SU-DHL-6 (cell line): ENCODE results near the gene RAB6D.
"Not testable (repeated sequence)": the region's sequence is repeated elsewhere in the genome, so short reads cannot be mapped to it uniquely, and the experiment has no call there.

Experiments
- H2AFZ ChIP-seq: fragments of 200-600 bp; sonication (generic); 2 replicates; pipeline ENCODE4 v1.6.1; 2014; ENCODE audit warnings: low read depth, mild to moderate bottlenecking, moderate library complexity, mixed read lengths, antibody characterized with exemption, low read length; ENCODE audit not compliant: severe bottlenecking
- H3F3A ChIP-seq: fragments of 200-600 bp; shearing (Covaris generic); 2 replicates; pipeline ENCODE4 v1.6.0; 2016; ENCODE audit warnings: antibody characterized with exemption, mild to moderate bottlenecking; ENCODE audit not compliant: insufficient read depth
- H3K27ac ChIP-seq: fragments of 200-600 bp; sonication (generic); 2 replicates; pipeline ENCODE4 v1.5.1; 2016; ENCODE audit warnings: low read depth, mild to moderate bottlenecking, low read length, moderate library complexity, mixed read lengths
- H3K27me3 ChIP-seq: fragments of 200-600 bp; sonication (generic), shearing (Covaris generic); 2 replicates; pipeline ENCODE4 v1.6.0; 2014; ENCODE audit warnings: mild to moderate bottlenecking, low read length
- H3K36me3 ChIP-seq: fragments of 200-600 bp; sonication (generic); 2 replicates; pipeline ENCODE4 v1.6.1; 2014; ENCODE audit warnings: mild to moderate bottlenecking, low read length, mixed read lengths
- H3K4me2 ChIP-seq: fragments of 300-600, 200-600 bp; shearing (Covaris generic), sonication (generic); 2 replicates; pipeline ENCODE4 v1.6.0; 2014; ENCODE audit warnings: low read length, low read depth, mild to moderate bottlenecking; ENCODE audit not compliant: poor library complexity, severe bottlenecking
- H3K4me3 ChIP-seq: fragments of 200-600 bp; sonication (generic); 2 replicates; pipeline ENCODE4 v1.5.1; 2014; ENCODE audit warnings: antibody characterized with exemption, low read length, mild to moderate bottlenecking, mixed read lengths; ENCODE audit not compliant: insufficient read depth, poor library complexity, severe bottlenecking
- H3K79me2 ChIP-seq: fragments of 200-600 bp; sonication (generic); 2 replicates; pipeline ENCODE4 v1.6.1; 2014; ENCODE audit warnings: mild to moderate bottlenecking, low read length, moderate library complexity; ENCODE audit not compliant: insufficient read depth
- H3K9ac ChIP-seq: fragments of 200-600 bp; sonication (generic); 2 replicates; pipeline ENCODE4 v1.7.0; 2014; ENCODE audit warnings: mild to moderate bottlenecking, low read length
- H3K9me2 ChIP-seq: fragments of 200-600 bp; sonication (generic); replicated peaks from 2 replicates; pipeline ENCODE4 v1.6.1; 2014; ENCODE audit warnings: low read length; ENCODE audit not compliant: insufficient read depth
- H3K9me3 ChIP-seq: fragments of 200-600 bp; sonication (generic); 2 replicates; pipeline ENCODE4 v1.6.1; 2014; ENCODE audit warnings: low read length, mixed read lengths; ENCODE audit not compliant: insufficient read depth
- H4K20me1 ChIP-seq: fragments of 200-600 bp; sonication (generic); 2 replicates; pipeline ENCODE4 v1.6.1; 2014; ENCODE audit warnings: low read depth, mild to moderate bottlenecking, antibody characterized with exemption, low read length, moderate library complexity, mixed read lengths
- EZH2phosphoT487 ChIP-seq: fragments of 200-600 bp; sonication (generic), shearing (Covaris generic); conservative IDR thresholded peaks from 2 replicates; pipeline ENCODE4 v1.6.1; 2018; ENCODE audit warnings: mild to moderate bottlenecking, antibody characterized with exemption, low read length, moderate library complexity, mixed read lengths
- TF ChIP-seq, protein P1 (sequence below): fragments of 200-600 bp; sonication (generic); IDR thresholded peaks from one replicate; pipeline ENCODE4 v1.5.1; 2017; ENCODE audit warnings: antibody characterized with exemption, mild to moderate bottlenecking, low read length, moderate library complexity; ENCODE audit not compliant: insufficient read depth, poor library complexity, severe bottlenecking

Gene RAB6D

GRCh38 chr2:131349021-131349420 lies 14.9 kb downstream of the RAB6D start:
- Histone ChIP-seq H3K4me2 (no peak overlapping the region), H3K27me3 (no peaks in the 10 kb centered on the region), H3K9me2 (no peaks in the 10 kb centered on the region), H3K9me3 (no peaks in the 10 kb centered on the region), H4K20me1 (no peaks in the 10 kb centered on the region), H3K4me3 (no peak overlapping the region), H3K9ac (no peak overlapping the region), H3F3A (no peaks in the 10 kb centered on the region), H3K36me3 (no peaks in the 10 kb centered on the region), H3K27ac (no peak overlapping the region), H2AFZ (no peak overlapping the region), H3K79me2 (no peaks in the 10 kb centered on the region)
- TF ChIP-seq, protein P1, sequence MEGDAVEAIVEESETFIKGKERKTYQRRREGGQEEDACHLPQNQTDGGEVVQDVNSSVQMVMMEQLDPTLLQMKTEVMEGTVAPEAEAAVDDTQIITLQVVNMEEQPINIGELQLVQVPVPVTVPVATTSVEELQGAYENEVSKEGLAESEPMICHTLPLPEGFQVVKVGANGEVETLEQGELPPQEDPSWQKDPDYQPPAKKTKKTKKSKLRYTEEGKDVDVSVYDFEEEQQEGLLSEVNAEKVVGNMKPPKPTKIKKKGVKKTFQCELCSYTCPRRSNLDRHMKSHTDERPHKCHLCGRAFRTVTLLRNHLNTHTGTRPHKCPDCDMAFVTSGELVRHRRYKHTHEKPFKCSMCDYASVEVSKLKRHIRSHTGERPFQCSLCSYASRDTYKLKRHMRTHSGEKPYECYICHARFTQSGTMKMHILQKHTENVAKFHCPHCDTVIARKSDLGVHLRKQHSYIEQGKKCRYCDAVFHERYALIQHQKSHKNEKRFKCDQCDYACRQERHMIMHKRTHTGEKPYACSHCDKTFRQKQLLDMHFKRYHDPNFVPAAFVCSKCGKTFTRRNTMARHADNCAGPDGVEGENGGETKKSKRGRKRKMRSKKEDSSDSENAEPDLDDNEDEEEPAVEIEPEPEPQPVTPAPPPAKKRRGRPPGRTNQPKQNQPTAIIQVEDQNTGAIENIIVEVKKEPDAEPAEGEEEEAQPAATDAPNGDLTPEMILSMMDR = no peak
- TF ChIP-seq EZH2phosphoT487 = no peak

DNA sequence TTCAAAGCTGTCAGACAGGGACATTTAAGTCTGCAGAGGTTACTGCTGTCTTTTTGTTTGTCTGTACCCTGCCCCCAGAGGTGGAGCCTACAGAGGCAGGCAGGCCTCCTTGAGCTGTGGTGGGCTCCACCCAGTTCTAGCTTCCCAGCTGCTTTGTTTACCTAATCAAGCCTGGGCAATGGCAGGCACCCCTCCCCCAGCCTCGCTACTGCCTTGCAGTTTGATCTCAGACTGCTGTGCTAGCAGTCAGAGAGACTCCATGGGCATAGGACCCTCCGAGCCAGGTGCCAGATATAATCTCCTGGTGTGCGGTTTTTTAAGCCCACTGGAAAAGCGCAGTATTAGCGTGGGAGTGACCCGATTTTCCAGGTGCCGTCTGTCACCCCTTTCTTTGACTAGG lies 16.9 kb downstream of the RAB6D start:
- not testable (repeated sequence) for H3K4me2 ChIP-seq

DNA sequence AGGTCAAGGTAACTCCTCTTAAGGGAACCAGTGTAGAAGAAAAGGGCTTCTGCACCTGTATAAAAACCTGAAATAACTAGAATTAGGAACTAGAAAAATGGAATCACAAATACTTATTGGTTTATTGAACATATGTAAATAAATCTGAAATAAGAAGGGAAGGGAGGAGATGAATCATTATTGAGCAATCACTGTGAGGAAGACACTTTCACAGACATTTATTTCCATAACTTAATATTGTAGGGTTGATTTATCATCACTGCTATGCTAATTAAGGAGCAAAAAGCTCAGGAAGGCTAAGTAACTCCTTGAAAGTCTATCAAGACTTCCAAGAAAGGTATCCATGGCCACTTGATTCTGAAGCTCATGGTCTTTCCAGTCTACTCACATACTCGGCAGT lies 24.7 kb downstream of the RAB6D start:
- not testable (repeated sequence) for H3K4me2 ChIP-seq, H2AFZ ChIP-seq, H3K27ac ChIP-seq, H3K79me2 ChIP-seq, H3K9ac ChIP-seq, H3K9me2 ChIP-seq, H3K27me3 ChIP-seq, H3K4me3 ChIP-seq, H3K9me3 ChIP-seq, H4K20me1 ChIP-seq, H3F3A ChIP-seq, H3K36me3 ChIP-seq

More for the DNA sequence above, 16.9 kb downstream of the RAB6D start:
- not testable (repeated sequence) for H3K4me3 ChIP-seq, H3K27me3 ChIP-seq, H3K36me3 ChIP-seq, H3F3A ChIP-seq, H3K27ac ChIP-seq, H3K79me2 ChIP-seq, H3K9me2 ChIP-seq, H4K20me1 ChIP-seq, H3K9me3 ChIP-seq, H2AFZ ChIP-seq, H3K9ac ChIP-seq

GRCh38 chr2:131335319-131335718 lies 28.6 kb downstream of the RAB6D start:
- not testable (repeated sequence) for H3K79me2 ChIP-seq, H2AFZ ChIP-seq, H4K20me1 ChIP-seq, H3K27ac ChIP-seq, H3F3A ChIP-seq, H3K4me2 ChIP-seq, H3K36me3 ChIP-seq, H3K4me3 ChIP-seq, H3K27me3 ChIP-seq, H3K9me2 ChIP-seq, H3K9me3 ChIP-seq, H3K9ac ChIP-seq
- TF ChIP-seq, protein P1 = peak; percentile 16

- not testable (repeated sequence) for H3K27me3 ChIP-seq, H4K20me1 ChIP-seq, H3F3A ChIP-seq, H3K36me3 ChIP-seq, H3K9ac ChIP-seq, H3K4me3 ChIP-seq, H3K9me2 ChIP-seq, H3K4me2 ChIP-seq, H3K27ac ChIP-seq, H3K79me2 ChIP-seq, H3K9me3 ChIP-seq, H2AFZ ChIP-seq
These were observed 31.3 kb downstream of the RAB6D start for GRCh38 chr2:131332709-131333108.

- H3K4me2 ChIP-seq, H3K79me2 ChIP-seq, H3K27ac ChIP-seq, H3K4me3 ChIP-seq, H3K36me3 ChIP-seq, H2AFZ ChIP-seq, H3K9me3 ChIP-seq, H4K20me1 ChIP-seq, H3K9ac ChIP-seq, H3F3A ChIP-seq, H3K9me2 ChIP-seq, H3K27me3 ChIP-seq: not testable (repeated sequence)
These were observed 33.0 kb downstream of the RAB6D start for GRCh38 chr2:131331000-131331399.
